ENCODE data around the gene USP47.

DNA sequence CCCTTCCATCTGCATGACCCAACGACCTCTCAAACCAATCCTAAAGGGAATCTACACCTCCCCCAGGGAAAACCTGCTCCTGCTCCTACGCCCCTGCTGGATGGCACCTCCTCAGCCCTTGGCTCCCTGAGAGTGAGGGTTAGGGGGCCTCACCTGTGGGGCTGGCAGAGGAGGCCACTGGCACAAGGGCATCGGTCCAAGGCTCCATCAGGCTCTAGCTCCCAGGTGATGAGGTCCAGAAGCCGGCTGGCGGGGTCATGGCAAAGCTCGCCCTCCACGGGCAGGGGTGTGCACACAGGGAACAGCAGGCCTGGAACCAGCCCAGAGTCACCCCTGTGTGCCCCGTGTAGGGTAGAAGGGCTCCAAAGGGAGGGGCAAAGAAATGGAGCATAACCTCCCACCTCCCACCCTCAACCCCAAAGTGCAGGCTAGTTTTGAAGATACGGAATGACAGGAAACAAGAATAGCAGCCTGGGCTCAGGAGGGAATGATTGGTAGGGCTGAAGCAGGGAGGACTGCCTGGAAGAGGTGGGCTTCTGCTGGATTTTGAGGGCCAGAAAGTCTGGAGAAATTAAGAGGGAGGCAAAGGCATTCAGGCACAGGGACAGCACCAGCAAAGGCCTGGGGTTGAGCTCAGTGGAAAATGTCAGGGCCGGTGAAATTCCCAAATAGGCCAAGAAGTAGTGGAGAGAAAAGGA is 124.0 kb downstream of the USP47 start:
- TF ChIP-seq, protein P1, sequence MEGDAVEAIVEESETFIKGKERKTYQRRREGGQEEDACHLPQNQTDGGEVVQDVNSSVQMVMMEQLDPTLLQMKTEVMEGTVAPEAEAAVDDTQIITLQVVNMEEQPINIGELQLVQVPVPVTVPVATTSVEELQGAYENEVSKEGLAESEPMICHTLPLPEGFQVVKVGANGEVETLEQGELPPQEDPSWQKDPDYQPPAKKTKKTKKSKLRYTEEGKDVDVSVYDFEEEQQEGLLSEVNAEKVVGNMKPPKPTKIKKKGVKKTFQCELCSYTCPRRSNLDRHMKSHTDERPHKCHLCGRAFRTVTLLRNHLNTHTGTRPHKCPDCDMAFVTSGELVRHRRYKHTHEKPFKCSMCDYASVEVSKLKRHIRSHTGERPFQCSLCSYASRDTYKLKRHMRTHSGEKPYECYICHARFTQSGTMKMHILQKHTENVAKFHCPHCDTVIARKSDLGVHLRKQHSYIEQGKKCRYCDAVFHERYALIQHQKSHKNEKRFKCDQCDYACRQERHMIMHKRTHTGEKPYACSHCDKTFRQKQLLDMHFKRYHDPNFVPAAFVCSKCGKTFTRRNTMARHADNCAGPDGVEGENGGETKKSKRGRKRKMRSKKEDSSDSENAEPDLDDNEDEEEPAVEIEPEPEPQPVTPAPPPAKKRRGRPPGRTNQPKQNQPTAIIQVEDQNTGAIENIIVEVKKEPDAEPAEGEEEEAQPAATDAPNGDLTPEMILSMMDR (IDR thresholded peaks at IDR 0.05; ENCODE audit: borderline replicate concordance, extremely low read depth, low read length, poor library complexity, severe bottlenecking) = no peak
- TF ChIP-seq EZH2 (IDR thresholded peaks at IDR 0.05; ENCODE audit: borderline replicate concordance, low read depth, low read length, severe bottlenecking) = no peak
